HT1080 (cell line): ENCODE data around the gene RAB40AL. TPM values are rescaled to one million over a fixed set of nuclear protein-coding genes. Genes with fewer than 3 reads are reported as not detected.
A peak's percentile ranks its signal among the peaks of the same experiment; 100 is the strongest.
"Not testable (repeated sequence)": the region's sequence is repeated elsewhere in the genome, so short reads cannot be mapped to it uniquely, and the experiment has no call there.

Source experiments
- DNase-seq: peaks from one replicate; pipeline ENCODE4 v3.0.0-alpha.2; 2015; ENCODE audit warnings: low read depth
- polyA plus RNA-seq, 2 experiments: library from polyadenylated mRNA; depleted of rRNA; stranded (reverse); fragments of >200 nt; gene quantifications; 2 replicates each; pipeline ENCODE4 v1.2.3, GENCODE V29; 2015
- total RNA-seq: library from RNA; depleted of rRNA; stranded (reverse); fragments of >200 nt; shearing (Covaris generic); gene quantifications from 2 replicates; pipeline ENCODE4 v1.2.3, GENCODE V29; 2014; rRNA removed

RAB40AL gene, protein sequence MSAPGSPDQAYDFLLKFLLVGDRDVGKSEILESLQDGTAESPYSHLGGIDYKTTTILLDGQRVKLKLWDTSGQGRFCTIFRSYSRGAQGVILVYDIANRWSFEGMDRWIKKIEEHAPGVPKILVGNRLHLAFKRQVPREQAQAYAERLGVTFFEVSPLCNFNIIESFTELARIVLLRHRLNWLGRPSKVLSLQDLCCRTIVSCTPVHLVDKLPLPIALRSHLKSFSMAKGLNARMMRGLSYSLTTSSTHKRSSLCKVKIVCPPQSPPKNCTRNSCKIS
- 0.13 TPM in 1 of 2 replicates, not detected in the other for total RNA-seq
- not detected in 2 replicates for polyA plus RNA-seq (2015; cell fraction: cytosol; rRNA removed)
- 0.35 TPM in 1 of 2 replicates, not detected in the other for polyA plus RNA-seq (2015; cell fraction: nucleus; rRNA removed)

DNA sequence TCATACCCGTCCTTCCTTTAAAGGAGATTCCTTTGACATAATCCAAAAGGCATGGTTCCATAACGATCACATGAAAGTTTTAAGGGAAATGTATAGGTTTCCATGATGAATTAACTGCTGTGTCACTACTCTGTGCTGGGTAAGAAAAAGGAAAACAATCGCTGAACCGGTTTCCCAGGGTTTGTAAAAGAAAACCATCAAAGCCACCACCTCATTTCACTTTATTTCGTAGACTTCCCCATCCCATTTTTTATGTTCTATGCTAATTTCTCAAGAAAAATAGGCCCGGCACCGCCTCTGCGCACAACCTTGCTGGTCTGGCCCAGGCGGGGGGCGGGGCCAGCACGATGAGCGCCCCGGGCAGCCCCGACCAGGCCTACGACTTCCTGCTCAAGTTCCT lies at the start of gene RAB40AL:
RAB40AL (plus strand) TSS at position 301 of the 400 bp plus-strand sequence; CDS start at position 348, 47 bp downstream.
- not testable (repeated sequence) for DNase-seq

DNA sequence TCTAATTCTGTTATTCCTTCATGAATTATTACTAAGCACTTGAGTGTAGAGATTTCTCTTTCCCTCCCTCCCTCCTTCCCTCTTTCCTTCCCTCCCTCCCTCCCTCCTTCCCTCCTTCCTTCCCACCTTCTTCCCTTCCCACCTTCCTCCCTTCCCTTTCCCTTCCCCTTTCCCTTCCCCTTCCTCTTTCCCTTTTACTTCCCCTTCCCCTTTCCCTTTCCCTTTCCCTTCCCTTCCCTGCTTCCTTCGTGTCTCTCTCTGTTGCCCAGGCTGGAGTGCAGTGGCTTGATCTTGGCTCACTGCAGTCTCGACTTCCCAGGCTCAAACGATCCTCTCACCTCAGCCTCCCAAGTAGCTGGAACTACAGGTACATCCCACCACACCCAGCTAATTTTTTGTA lies 49.4 kb upstream of the RAB40AL start:
- no peak for DNase-seq

DNA sequence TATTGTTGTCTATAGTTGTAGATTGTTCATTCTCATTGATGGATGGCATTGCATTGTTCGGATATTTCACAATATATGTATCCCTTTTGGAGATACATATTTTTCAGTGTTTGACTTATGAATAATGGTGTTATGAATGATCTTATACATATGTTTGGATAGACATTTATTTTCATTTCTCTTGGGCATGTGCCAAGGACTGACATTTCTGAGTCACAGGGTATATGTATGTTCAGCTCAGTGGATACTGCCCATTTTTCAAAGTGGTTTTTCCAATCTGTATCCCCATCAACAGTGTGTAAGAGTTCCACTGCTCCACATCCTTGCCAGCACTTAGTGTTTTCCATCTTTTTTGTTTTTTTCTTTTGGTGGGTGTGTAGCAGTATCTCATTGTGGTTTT lies 45.0 kb upstream of the RAB40AL start:
- no peak for DNase-seq

DNA sequence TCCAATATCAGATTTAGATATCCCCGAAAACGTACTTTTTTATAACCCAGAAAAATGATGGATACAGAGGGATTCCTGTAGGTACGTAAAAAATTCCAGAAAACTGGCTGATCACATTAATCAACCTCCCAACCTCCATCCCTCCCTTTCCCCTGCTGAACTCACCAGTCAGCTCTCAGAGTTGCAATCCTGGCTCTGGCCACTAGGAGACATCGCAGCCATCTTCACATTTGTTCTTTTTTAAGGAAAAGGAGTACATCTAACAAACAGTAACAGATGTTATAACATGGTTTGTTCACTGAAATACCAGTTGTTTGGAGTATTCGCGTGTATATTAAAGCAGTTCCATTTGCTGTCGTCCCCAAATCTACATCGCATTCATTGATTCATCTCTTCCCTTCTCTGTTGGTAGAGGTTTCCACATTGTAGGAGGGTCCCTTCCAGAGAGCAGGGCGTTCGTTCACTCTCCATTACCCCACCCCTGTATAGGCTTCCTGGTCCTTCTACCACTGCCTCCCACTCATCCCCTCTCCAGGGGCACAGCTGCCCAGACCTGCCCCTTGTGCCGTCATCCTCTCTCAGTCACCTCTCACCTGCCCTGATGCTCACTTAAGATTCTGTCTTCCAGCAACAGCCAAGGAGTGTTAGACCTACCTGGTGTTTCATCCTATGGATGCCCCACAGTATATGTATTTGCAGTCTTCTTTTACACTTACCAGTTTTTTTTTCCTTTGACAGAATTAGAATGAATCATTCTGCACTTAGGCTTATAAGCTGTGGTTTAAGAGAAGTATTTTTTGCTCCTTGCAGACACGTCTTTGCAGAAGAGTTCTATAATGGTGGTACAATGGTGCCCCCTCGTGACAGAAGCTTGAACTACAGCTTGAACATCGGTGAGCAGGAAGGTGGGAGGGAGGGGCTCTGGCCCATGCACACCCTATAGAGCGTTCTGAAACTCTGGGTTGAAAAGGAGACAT lies 36.8 kb upstream of the RAB40AL start:
- DNase-seq, result peak; percentile 74

DNA sequence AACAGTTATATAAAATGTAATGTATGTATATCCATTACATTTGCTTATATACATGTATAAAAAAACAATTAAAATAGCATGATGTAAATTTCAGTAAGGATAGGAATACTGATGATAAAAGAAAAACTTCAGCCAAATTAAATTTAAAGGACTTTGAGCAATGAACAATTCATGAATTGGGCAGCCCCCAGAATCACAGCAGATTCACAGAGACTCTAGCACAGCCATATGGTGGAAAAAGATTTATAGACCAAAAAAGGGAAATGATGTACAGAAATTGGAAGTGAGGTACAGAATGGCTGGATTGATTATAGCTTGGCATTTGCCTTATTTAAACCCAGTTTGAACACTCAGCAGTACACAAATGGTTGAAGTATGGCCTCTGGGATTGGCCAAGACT lies 34.7 kb upstream of the RAB40AL start:
- no peak for DNase-seq

DNA sequence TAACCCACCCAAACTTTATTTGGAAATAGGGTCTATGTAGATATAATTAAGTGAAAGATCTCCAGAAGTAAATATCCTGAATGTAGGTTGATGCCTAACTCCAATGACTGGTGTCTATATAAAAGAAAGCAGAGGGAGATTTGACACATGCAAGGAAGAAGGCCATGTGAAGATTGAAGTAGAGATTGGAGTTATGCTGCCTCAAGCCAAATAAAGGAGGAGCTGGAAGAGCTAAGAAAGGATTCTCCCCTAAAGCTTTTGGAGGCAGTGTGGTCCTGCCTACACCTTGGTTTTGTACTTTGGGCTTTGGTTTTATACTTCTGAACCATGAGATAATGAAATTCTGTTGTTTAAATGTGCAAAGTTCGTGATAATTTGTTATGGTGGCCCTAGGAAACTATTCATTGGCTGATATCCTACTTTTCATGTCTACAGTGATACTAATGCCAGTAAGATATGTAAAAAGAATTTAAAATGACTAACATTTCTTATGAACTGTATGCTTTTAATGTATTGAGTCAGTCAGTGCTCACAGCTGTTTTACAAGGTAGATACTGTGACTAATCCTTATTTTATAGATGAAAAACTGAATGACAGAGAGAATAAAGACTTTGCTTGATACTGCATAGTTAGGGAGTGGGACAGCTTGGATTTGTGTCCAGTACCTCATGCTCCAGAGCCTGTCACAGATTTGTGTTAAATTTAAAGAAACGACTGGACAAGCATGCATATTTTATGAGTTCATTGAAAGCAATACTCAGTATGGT lies 5.9 kb upstream of the RAB40AL start:
- DNase-seq, result no peak

DNA sequence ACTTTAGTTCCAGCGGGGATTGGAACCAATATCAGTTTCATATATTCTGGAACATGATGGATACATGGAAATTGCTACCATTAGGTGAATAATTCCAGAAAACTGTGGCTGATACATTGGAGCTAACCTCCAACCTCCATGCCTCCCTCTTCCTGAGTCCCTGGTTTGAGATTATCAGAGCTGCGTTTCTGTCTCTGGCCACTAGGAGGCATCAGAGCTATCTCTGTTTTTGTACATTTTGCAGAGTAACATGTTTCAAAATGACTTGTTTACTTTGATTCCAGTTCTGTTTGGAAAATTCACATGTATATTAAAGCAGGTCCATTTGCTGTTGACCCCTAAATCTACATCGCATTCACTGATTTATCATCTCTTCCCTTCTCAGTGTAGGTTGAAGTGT lies 2.4 kb upstream of the RAB40AL start:
- peak; percentile 13 for DNase-seq

DNA sequence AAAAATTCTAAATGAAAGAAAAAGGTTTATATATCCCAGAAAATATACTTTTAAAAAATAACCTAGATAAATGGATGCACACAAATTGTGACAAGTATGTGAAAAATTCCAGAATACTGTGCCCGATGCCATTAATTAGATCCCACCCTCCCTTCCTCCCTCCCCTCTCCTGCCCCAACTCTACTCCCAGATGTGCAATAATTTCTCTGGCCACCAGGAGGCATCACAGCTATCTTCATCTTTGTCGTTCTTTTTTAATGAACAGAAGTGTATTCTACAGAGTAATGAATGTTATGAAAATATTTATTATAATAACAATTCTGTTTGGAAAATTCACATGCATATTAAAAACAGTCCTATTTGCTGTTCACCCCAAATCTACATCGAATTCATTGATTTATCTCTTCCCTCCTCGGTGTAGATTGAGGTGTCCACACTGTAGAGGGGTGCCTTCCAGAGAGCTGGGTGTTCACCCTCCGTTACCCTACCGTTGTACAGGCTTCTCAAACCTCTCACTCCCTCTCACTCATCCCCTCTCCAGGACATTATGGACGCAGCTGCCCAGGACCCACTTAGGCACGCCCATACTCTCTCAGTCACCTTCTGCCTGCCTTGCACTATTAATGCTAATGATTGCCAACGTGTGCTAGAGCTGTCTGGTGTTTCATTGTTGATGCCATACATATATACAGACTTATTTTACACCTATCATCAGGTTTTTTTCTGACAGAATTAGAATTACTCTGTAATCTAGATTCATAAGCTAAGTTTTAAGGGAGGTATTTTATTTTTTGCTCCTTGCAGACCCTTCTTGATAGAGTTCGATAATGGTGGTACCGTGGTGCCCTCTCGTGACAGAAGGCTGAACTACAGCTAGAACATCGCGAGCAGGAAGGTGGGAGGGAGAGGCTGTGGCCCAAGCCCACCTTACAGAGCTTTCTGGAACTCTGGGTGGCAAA lies 14.1 kb downstream of the RAB40AL start:
- peak; percentile 35 for DNase-seq

DNA sequence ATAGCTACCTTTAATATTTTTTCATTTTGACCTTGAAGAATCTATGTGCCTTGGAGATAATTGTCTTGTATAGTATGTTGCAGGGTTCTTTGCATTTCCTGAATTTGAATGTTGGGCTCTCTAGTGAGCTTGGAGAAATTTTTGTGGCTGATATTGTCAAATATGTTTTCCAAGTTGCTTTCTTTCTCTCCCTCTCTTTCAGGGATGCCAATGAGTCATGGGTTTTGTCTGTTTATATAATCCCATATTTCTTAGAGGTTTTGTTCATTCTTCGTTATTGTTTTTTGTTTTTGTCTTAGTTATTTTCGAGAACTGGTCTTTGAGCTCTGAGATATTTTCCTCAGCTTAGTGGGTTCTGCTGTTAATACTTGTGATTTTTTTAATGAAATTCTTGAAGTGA lies 20.7 kb downstream of the RAB40AL start:
- DNase-seq, result no peak

DNA sequence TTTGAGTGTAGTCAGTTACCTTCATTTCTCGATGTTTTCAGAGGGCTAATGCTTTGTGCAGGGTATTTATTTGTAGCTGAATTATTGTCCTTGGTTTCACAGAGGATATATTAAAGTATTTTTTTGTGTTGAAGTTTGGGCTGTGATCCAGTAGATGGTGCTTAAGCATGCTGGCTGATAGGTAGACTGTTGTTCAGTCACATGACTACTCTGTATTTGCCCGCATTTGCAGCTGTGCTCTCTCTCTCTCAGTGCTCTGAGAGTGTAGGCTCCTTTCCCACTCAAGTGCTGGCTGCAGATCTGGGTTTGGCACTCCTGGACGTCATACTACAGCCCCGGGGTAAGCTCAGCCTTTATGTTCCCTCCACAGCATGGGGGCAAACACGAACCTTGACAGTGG lies 21.7 kb downstream of the RAB40AL start:
- DNase-seq, result no peak

DNA sequence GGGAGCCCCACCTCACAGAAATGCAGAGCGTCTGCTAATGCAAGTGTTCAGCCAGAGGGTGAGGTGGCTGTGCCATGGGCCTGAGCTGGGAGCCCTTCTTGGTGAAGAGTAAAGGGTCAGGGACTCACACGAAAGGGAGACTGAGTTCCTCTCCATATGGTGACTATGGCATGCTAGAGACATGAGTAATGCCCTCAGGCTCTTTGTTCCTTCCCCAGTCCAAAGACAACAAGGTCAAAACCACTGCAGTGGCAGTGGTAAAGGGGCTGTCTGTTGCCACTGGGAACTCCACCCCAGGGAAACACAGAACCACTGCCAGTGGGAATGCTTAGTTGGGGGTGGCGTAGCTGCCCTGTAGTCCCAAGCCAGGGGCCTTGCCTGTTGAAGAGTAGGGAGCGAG lies 22.4 kb downstream of the RAB40AL start:
- DNase-seq, result peak; percentile 69

DNA sequence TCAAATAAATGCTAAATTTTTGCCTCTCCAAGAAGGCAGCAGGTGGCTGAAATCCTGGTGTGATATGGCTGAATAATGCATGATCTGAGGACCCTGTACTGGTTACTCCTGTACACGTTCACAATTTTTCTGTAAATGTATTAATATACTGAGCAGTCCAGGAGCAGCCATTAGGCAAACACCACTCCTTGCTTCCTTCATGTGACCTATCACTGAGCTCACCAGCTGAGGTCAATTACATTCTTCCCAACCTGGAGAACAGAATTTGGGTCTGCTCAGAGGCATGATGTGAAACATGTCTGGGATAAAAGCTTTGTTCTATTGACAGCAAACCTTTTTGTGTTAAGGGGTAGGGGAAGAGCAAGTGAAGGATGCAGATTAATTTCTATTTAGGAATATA lies 26.9 kb downstream of the RAB40AL start:
- no peak for DNase-seq

DNA sequence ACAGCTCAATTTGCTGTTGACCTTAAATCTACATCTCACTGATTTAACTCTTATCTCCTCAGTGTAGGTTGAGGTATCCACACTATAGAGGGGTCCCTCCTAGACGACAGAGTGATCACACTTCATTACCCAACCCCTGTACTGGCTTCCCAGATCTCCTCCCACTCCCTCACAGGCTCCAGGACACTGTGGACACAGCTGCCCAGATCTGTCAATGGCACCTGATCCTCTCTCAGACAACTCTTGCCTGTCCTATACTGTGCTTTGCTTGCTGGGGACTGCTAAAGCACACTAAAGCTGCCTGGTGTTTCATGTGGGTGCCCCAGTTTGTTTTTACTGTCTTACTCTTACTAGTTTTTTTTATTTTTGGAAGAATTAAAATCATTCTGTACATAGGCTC lies 27.9 kb downstream of the RAB40AL start:
- no peak for DNase-seq

DNA sequence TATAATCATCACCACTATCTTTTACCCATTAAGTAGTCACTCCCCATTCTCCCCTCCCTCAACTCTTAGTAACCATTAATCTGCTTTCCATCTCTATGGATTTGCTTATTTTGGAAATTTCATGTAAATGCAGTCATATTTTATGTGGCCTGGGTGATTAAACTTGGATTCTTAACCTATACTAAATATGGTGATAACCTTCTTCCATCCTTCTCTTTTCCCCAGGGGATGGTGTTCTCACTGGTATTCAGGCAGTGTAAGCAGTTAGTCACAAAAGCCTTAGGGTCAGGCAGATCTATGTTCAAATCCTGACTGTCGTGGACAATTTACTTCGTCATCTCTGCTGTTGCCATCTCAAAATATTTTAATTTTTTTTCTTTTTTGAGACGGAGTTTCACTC lies 29.6 kb downstream of the RAB40AL start:
- no peak for DNase-seq

DNA sequence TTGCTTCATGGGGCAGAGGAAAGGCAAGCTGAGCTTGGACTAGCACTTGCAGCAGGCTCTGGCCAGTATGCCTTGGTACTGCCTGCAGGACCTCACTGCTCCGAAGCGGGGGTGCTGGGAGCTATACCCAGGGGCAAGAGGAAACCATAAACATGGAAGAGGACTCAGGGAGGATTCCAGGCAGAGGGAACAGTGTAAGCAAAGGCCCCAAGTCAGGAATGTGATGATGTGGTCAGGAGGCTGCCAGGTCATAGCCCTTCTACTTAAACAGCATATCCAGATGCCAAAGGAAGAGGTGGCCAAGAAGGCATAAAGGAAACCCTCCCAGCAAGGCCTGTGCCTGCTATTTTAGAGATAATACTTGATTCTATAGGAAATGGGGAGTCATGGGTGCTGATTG lies 31.1 kb downstream of the RAB40AL start:
- no peak for DNase-seq

DNA sequence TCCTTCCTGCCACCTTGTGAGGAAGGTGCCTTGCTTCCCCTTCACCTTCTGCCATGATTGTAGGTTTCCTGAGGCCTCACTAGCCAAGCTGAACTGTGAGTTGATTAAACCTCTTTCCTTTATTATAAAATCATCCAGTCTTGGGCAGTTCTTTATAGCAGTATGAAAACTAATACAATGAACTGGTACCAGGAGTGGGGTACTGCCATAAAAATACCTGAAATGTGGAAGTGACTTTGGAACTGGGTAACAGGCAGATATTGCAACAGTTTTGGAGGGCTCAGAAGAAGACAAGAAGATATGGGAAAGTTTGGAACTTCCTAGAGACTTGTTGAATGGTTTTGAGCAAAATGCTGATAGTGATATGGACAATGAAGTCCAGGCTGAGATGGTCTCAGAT lies 34.5 kb downstream of the RAB40AL start:
- not testable (repeated sequence) for DNase-seq

DNA sequence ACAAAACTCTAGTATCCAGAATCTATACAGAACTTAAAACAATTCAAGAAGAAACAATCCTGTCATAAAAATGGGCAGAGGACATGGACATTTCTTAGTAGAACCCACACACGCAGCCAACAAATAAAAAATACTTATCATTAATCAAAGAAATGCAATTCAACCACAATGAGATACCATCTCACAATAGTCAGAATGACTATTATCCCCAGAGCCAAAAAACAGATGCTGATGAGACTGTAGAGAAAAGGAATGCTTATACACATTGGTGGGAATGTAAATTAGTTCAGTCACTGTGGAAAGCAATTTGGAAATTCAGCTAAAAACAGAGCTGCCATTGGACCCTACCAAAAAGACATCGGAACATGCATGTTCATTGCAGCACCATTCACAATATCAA lies 37.9 kb downstream of the RAB40AL start:
- no peak for DNase-seq

DNA sequence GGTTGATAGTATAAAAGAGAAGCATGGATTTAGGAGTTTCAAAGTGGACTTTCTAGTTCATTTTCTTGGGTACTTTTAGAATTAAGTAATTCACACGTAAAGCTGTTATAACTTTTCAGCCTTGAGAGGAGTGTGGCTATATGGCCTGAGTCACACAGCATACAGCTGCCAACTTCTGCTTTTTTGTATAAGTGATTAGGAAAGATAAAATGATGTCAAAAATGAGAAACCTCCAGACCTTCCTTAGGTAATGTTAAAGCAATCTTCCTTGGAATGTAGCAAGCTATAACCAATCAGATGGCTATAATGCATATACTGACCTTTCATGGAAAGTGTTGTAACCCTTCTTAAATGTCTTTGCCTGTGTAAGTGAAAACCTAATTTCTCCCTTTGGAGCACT lies 39.2 kb downstream of the RAB40AL start:
- no peak for DNase-seq

DNA sequence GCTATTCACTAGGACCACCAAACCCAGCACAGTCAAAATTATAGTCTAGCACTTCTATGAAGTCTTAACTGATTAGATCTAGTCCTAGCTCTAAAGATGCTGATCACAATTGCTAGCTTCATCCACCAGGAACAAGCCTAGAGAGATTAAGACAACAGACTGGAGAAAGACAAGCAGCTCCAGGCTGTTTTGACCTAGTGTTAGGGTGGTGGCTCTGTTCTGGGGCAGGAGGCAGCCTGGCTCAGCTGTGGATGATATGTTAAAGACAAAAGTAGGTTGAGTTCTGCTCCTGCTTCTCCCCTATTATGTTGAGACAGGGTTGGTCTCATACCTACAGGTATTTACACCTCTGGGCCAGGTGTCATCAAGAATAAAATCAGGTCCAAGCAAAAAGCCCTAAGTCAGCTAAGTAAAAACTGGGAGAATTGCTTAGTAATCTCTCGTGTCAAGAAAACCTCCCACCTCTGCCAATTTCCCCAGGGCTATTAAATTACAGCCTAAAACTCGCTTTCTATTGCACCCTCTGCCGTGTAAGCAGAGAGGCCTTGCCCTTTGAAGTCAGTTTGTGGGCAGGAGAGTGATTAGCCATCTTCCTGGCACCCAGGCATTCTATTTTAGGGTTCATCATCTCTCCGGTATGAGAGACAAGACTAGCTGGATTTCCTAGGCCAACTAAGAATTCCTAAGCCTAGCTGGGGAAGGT lies 39.9 kb downstream of the RAB40AL start:
- DNase-seq, result peak; percentile 52

DNA sequence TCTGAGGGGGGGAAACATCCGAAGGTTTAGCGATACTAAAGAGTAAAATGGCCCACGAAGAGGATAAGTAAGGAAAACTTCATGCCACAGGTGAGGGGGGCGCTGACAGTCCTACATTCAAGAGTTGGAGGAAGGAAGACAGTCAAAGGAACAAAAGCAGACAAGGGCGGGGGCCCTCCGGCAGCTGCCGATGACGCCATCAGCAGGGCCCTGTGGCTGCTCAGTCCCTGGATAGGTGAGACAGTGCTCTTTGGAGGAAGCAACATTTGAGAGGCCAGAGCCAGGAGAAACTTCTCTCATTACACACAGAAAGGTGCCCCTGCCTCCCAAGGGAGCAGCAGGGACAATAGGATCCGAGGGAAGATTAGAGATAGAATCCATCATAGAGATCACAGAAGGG lies 41.5 kb downstream of the RAB40AL start:
- DNase-seq, result no peak
